Stimulated activated CD4-positive, alpha-beta T cell treated with anti-CD3 and anti-CD28 coated beads, Interleukin-4, amount 100 ng/mL, for 24 hours (primary cell): ENCODE data around the gene INPPL1.
"Not testable (repeated sequence)": the region's sequence is repeated elsewhere in the genome, so short reads cannot be mapped to it uniquely, and the experiment has no call there.

ENCODE experiments used
- DNase-seq: peaks from one replicate; pipeline ENCODE4 v3.0.0-alpha.2; 2020

The INPPL1 gene

GRCh38 chr11:72247584-72247983, 23.0 kb downstream of the INPPL1 start:
- DNase-seq = no peak

DNA sequence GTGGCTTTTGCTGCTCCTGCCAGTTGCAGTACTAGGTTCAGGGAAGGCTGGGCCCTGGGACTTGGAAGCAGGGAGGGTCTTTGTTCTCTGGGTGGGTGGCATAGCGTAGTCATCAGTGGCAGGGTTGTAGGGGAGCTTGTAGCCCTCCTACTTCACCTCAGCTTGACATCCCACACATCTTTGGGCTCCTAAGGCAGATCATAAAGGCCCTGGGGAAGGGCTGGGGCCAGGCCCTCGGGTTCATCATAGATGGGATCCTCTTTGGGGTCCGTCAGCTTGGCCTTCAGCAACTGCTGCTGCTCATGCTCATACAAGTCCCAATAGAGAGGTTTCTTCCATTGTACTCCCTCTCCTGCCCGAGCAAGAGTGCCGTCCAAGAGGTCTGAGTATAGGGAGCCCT, 25.4 kb downstream of the INPPL1 start:
- no peak for DNase-seq

GRCh38 chr11:72250661-72251464, 26.3 kb downstream of the INPPL1 start:
- DNase-seq = no peak

GRCh38 chr11:72251614-72252013, 27.0 kb downstream of the INPPL1 start:
- DNase-seq = no peak

DNA sequence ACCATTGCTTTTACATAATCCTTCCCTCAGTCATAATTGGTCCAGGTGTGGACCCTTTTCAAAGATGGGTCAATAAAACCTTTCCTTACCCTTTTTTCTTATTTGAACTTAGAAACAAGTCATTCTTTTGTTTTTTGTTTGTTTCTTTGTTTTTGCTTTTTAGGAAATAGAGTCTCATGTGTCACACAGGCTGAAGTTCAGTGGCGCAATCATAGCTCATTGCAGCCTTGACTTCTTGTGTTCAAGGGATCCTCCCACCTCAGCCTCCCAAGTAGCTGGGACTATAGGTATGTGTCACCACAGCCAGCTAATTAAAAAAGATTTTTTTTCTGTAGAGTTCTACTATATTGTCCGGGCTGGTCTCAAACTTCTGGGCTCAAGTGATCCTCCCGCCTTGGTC, 28.8 kb downstream of the INPPL1 start:
- no peak for DNase-seq

DNA sequence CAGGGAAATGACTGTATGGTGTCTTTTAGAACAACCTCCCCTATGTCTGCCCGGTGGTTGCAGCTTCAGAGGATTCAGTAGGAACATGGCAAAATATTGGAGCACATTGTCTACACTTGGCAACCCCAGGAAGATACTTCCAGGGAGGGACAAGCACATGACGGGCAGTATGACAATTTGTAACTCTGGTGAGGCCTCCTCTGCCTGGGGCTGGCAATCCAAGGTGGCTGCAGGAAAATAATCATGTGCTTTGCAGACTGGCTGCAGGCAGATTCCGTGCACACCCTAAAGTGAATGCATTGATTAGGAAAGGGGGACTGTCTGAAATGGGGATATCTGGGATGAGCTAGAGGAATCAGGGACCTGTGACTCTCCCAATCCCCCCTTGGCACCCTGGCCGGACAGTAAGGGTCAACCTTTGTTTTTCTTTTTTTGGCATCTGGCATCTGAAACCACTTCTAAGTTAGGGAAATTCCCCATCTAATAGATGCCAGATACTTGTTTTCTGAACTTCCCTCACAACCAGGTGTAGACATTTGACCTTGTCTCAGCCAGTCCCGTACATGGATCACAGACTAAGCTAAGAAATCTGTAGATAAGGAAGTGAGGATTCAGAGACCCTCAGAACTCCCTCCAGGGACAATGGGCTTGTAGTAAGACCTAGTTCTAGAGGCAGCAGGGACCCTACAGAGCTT, 29.9 kb downstream of the INPPL1 start:
- no peak for DNase-seq

GRCh38 chr11:72257570-72257969, 33.0 kb downstream of the INPPL1 start:
- DNase-seq = no peak

DNA sequence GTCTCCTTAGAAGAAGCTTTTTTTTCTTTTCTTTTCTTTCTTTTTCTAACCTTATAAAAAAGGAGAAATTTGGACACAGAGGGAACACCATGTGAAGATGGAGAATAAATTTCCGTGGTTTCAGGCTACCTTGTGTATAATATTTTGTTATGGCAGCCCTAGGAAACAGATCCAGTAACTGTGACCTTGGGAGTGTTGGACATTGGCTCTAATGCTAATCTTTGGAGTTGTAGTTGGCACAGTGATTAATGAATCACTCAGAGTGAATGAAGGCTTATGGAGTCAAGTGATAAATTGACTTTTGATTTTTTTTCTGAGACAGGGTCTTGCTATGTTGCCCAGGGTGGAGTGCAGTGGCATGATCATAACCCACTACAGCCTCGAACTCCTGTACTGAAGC, 34.9 kb downstream of the INPPL1 start:
- DNase-seq = no peak

GRCh38 chr11:72260574-72260973, 36.0 kb downstream of the INPPL1 start:
- no peak for DNase-seq

DNA sequence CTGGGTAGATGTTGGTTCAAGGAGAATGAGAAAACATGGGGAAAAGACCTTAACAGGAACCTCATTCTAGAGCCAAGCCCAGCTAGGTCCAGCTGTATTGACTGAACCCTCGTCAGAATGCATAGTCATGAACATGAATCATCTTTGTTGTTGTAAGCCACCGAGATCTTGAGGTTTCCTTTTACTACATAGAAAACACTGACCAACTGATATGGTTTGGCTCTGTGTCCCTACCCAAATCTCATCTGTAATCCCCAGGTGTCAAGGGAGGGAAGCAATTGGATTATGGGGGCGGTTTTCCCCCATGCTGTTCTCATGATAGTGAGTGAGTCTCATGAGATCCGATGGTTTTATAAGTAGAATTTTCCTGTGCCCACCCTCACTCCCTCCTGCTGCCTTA, 38.8 kb downstream of the INPPL1 start:
- DNase-seq = no peak

- DNase-seq = no peak
Measured at GRCh38 chr11:72265951-72266350, 41.4 kb downstream of the INPPL1 start.

- DNase-seq = not testable (repeated sequence)
Measured at GRCh38 chr11:72266960-72267359, 42.4 kb downstream of the INPPL1 start.

DNA sequence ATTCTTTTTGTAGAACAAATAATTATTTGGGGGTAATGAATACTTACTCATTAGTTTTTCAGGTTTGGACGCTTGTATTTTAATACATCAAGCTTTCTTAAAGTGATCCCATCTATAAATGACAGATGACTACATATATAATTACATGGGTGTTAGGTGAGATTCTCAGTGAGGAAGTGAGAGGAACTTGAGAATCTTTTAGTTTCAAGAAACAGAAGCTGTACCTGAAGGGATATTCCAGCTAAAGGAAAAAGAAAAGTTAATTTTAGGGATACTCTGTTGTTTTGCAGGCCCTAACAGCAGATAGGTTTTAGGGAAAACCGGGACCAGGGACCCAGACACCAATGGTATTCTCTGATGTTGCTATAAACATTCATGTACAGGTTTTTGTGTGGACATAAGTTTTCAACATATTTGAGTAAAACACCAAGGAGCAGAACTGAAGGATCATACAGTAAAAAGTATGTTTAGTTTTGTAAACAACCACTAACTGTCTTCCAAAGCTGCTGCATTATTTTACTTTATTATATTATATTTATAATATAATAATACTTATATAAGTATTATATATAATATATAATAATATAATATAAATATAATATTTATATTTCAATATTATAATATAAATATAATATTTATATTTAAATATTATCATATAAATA, 43.5 kb downstream of the INPPL1 start:
- DNase-seq = no peak

DNA sequence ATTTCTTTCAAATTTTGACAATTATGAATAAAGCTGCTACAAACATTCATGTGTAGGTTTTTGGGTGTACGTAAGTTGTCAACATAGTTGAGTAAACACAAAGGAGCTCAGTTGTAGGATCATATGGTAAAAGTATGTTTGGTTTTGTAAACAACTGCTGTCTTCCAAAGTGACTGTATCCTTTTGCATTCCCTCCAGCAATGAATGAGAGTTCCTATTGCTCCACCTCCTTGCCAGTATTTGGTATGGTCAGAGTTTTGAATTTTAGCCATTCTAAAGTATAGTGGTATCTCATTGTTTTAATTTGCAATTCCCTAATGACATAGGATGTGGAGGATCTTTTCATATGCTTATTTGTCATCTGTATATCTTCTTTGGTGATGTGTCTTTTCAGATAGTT, 47.4 kb downstream of the INPPL1 start:
- no peak for DNase-seq

GRCh38 chr11:72274435-72274834, 49.9 kb downstream of the INPPL1 start:
- DNase-seq = no peak

DNA sequence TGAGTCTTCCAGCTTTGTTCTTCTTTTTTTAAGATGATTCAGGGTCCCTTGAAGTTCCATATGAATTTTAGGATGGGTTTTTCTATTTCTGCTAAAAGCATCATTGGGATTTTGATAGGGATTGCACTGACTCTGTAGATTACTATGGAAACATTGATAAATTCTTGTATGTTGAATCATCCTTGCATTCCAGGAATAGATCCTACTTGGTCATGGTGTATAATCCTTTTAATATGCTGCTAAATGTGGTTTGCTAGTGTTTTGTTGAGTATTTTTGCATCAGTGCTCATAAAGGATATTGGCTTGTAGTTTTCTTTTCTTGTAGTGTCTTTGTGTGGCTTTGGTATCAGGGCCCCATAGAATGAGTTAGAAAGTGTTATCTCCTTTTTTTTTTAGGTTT, 54.3 kb downstream of the INPPL1 start:
- no peak for DNase-seq

GRCh38 chr11:72280037-72280436, 55.5 kb downstream of the INPPL1 start:
- no peak for DNase-seq

DNA sequence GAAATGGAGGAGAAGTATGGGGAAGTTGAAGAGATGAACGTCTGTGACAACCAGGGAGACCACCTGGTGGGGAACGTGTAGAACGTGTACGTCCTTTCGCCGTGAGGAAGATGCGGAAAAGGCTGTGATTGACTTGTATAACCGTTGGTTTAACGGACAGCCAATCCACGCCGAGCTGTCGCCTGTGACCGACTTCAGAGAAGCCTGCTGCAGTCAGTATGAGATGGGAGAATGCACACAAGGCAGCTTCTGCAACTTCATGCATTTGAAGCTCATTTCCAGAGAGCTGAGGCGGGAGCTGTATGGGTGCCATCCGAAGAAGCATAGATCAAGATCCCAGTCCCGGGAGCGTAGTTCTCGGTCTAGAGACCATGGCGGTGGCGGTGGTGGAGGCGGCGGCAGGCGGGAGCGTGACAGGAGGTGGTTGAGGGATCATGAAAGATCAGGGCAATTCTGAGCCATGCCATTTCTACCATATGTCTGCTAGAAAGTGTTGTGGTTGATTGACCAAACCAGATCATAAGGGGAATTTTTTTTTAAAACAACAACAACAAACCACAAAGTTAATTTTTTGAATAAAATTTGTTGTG, 56.3 kb downstream of the INPPL1 start:
- no peak for DNase-seq

DNA sequence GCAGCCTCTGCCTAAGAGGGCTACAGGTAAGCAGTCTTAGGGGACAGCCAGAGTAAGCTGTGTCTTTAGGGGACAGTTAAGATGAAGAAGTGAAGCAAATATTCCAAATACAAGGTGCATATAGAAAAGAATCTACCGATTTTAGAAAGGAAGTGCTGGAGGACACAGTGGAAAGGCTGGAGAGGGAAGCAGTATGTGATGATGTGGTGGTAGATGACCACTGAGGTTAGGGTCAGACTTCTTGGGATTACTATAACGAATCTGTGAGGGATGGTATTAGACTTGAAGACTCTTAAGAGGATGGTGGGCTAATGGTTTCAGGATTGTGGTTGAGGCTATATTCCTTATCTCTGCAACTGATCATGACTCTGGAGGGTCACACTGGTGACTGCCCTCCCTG, 59.4 kb downstream of the INPPL1 start:
- DNase-seq = no peak

GRCh38 chr11:72287293-72287692, 62.7 kb downstream of the INPPL1 start:
- DNase-seq = no peak
